ENCODE measurements around the gene SUMO3. TPM values are rescaled to one million over a fixed set of nuclear protein-coding genes. Genes with fewer than 3 reads are reported as not detected.

The SUMO3 gene
- total RNA-seq, 4 donors from 2014 or later = 62.6 to 88.4 (median 67.4) TPM

- Histone ChIP-seq H3K9me3 (no peaks in the 10 kb centered on the region), H3K27me3 (no peaks in the 10 kb centered on the region), H3K36me3 (no peaks in the 10 kb centered on the region), H3K4me1 (no peaks in the 10 kb centered on the region), H3K27ac (no peak overlapping the region), H3K4me3 (no peak overlapping the region)
- no peak for DNase-seq
- TF ChIP-seq POLR2A (IDR thresholded peaks at IDR 0.05) = no peak
- TF ChIP-seq, protein P1, sequence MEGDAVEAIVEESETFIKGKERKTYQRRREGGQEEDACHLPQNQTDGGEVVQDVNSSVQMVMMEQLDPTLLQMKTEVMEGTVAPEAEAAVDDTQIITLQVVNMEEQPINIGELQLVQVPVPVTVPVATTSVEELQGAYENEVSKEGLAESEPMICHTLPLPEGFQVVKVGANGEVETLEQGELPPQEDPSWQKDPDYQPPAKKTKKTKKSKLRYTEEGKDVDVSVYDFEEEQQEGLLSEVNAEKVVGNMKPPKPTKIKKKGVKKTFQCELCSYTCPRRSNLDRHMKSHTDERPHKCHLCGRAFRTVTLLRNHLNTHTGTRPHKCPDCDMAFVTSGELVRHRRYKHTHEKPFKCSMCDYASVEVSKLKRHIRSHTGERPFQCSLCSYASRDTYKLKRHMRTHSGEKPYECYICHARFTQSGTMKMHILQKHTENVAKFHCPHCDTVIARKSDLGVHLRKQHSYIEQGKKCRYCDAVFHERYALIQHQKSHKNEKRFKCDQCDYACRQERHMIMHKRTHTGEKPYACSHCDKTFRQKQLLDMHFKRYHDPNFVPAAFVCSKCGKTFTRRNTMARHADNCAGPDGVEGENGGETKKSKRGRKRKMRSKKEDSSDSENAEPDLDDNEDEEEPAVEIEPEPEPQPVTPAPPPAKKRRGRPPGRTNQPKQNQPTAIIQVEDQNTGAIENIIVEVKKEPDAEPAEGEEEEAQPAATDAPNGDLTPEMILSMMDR (IDR thresholded peaks at IDR 0.05) = no peak
- intact Hi-C loops (cut with DNase I; ENCODE audit: low total_unique reads) = no loop called here
Measured at GRCh38 chr21:44773291-44773932, 44.5 kb downstream of the SUMO3 start.

GRCh38 chr21:44771896-44772525 is 45.9 kb downstream of the SUMO3 start:
- H3K9me3 ChIP-seq = no peaks in the 10 kb centered on the region
- no peak for DNase-seq
- H3K4me3 ChIP-seq = no peak overlapping the region
- no peak for TF ChIP-seq POLR2A (IDR thresholded peaks at IDR 0.05)
- TF ChIP-seq, protein P1 (IDR thresholded peaks at IDR 0.05) = no peak
- H3K4me1 ChIP-seq = no peaks in the 10 kb centered on the region
- no peaks in the 10 kb centered on the region for H3K27me3 ChIP-seq
- H3K36me3 ChIP-seq = no peaks in the 10 kb centered on the region
- no peak overlapping the region for H3K27ac ChIP-seq
- intact Hi-C loops (cut with DNase I; ENCODE audit: low total_unique reads) = no loop called here

GRCh38 chr21:44767834-44768831 is 49.7 kb downstream of the SUMO3 start:
- TF ChIP-seq, protein P1 (IDR thresholded peaks at IDR 0.05) = no peak
- TF ChIP-seq POLR2A (IDR thresholded peaks at IDR 0.05) = no peak
- Histone ChIP-seq H3K4me1 (no peaks in the 10 kb centered on the region), H3K36me3 (no peaks in the 10 kb centered on the region), H3K4me3 (no peak overlapping the region), H3K27ac (no peak overlapping the region), H3K9me3 (no peaks in the 10 kb centered on the region), H3K27me3 (no peaks in the 10 kb centered on the region)
- intact Hi-C loops (cut with DNase I; ENCODE audit: low total_unique reads) = no loop called here
- no peak for DNase-seq

- no peak for TF ChIP-seq POLR2A (IDR thresholded peaks at IDR 0.05)
- TF ChIP-seq, protein P1 (IDR thresholded peaks at IDR 0.05) = no peak
- no peaks in the 10 kb centered on the region for H3K9me3 ChIP-seq
- H3K27ac ChIP-seq = no peak overlapping the region
- no peaks in the 10 kb centered on the region for H3K27me3 ChIP-seq
- intact Hi-C loops (cut with DNase I; ENCODE audit: low total_unique reads) = no loop called here
- no peaks in the 10 kb centered on the region for H3K4me1 ChIP-seq
- no peak for DNase-seq
- no peak overlapping the region for H3K4me3 ChIP-seq
- no peaks in the 10 kb centered on the region for H3K36me3 ChIP-seq
Measured at GRCh38 chr21:44766818-44767354, 51.0 kb downstream of the SUMO3 start.
